NCI-H1694 (cell line): ENCODE data around the gene PACS2.
A peak's percentile ranks its signal among the peaks of the same experiment; 100 is the strongest.
"Not testable (repeated sequence)": the region's sequence is repeated elsewhere in the genome, so short reads cannot be mapped to it uniquely, and the experiment has no call there.

Source experiments
- DNase-seq: peaks from one replicate; lab custom pipeline; 2025; lab: John Stamatoyannopoulos, UW

The PACS2 gene

GRCh38 chr14:105332350-105332874, 17.9 kb downstream of the PACS2 start:
- no peak for DNase-seq

GRCh38 chr14:105333020-105333490, 18.5 kb downstream of the PACS2 start:
- DNase-seq, result no peak

GRCh38 chr14:105333613-105334364, 19.2 kb downstream of the PACS2 start:
- no peak for DNase-seq

GRCh38 chr14:105334383-105335230, 20.1 kb downstream of the PACS2 start:
- DNase-seq, result no peak

GRCh38 chr14:105335231-105335542, 20.6 kb downstream of the PACS2 start:
- not testable (repeated sequence) for DNase-seq

- DNase-seq, result peak; percentile 93
Measured at GRCh38 chr14:105335735-105336476, 21.4 kb downstream of the PACS2 start.

GRCh38 chr14:105336477-105337287, 22.1 kb downstream of the PACS2 start:
- DNase-seq, result peak; percentile 36

- no peak for DNase-seq
Measured at GRCh38 chr14:105337433-105337832, 22.9 kb downstream of the PACS2 start.

GRCh38 chr14:105337966-105338741, 23.6 kb downstream of the PACS2 start:
- no peak for DNase-seq

- DNase-seq, result no peak
Measured at GRCh38 chr14:105340821-105341733, 26.5 kb downstream of the PACS2 start.

- DNase-seq, result peak; percentile 99
Measured at GRCh38 chr14:105343194-105343593, 28.6 kb downstream of the PACS2 start.

GRCh38 chr14:105346200-105346533, 31.6 kb downstream of the PACS2 start:
- no peak for DNase-seq

GRCh38 chr14:105346876-105347586, 32.5 kb downstream of the PACS2 start:
- DNase-seq, result no peak

GRCh38 chr14:105347587-105347968, 33.0 kb downstream of the PACS2 start:
- no peak for DNase-seq

GRCh38 chr14:105348169-105348944, 33.8 kb downstream of the PACS2 start:
- no peak for DNase-seq

GRCh38 chr14:105348945-105349699, 34.6 kb downstream of the PACS2 start:
- DNase-seq, result no peak

GRCh38 chr14:105349992-105350391, 35.4 kb downstream of the PACS2 start:
- no peak for DNase-seq
